HepG2 (cell line): ENCODE measurements around the gene SCEL. TPM values are rescaled to one million over a fixed set of nuclear protein-coding genes. Genes with fewer than 3 reads are reported as not detected.

Experiments used
- ATAC-seq: fragments of 200-7000 bp; cut with Tn5 transposase; 3 replicates; pipeline ENCODE4 v1.9.1; 2020; ENCODE audit warnings: mild to moderate bottlenecking, moderate library complexity
- BruUV-seq: library from RNA; stranded (reverse); fragments of 400-500 nt; replicated peaks from 2 replicates; lab custom pipeline; 2021; lab: Mats Ljungman, UMichigan
- CTCF ChIA-PET: fragments of 300-600 bp; formaldehyde crosslinking; extraction: SDS; loops from one replicate; lab custom pipeline; 2021; ENCODE audit warnings: low total read pairs, inconsistent platforms, low intra/inter-chr PET ratio; lab: Yijun Ruan, JAX
- POLR2A ChIA-PET: fragments of 350-600 bp; sonication (Branson Sonifier 250); formaldehyde crosslinking; loops from one replicate; lab custom pipeline; 2020; ENCODE audit warnings: antibody characterized with exemption, inconsistent platforms; lab: Yijun Ruan, JAX
- DNase-seq: peaks from one replicate; pipeline ENCODE4 v3.0.0-alpha.2; 2015; ENCODE audit warnings: low spot score
- FAIRE-seq: peaks from 3 replicates; lab custom pipeline; 2011; peaks lifted over from hg19 to GRCh38; lab: Jason Lieb, UNC
- H2AFZ ChIP-seq: one replicate; pipeline ENCODE4 v1.6.1; 2011; ENCODE audit warnings: low read length, inconsistent platforms
- H3K27ac ChIP-seq: fragments of 300-600 bp; 3 replicates; pipeline ENCODE4 v1.8.0; 2011; ENCODE audit warnings: mixed run types, mild to moderate bottlenecking, mixed read lengths, low read length, inconsistent platforms; ENCODE audit not compliant: insufficient read depth; ENCODE audit errors: extremely low read length
- H3K27me3 ChIP-seq, 2 experiments: fragments of 200-600 bp in 1 of 2; 2 replicates in 1 of 2; 3 replicates in 1 of 2; pipeline versions ENCODE4 v1.6.0 to v1.8.0; 2011; ENCODE audit warnings: low read length in 2 of 2, mild to moderate bottlenecking in 2 of 2, moderate library complexity in 2 of 2, inconsistent platforms in 1 of 2; ENCODE audit not compliant: insufficient read depth in 2 of 2, control insufficient read depth in 1 of 2
- H3K36me3 ChIP-seq, 2 experiments: fragments of 200-600 bp in 1 of 2; replicated peaks in 1 of 2; 2 replicates in 1 of 2; 3 replicates in 1 of 2; pipeline versions ENCODE4 v1.5.1 to v1.8.0; 2011; ENCODE audit warnings: low read length in 2 of 2, inconsistent platforms in 1 of 2; ENCODE audit not compliant: insufficient read depth in 2 of 2, control insufficient read depth in 1 of 2
- H3K4me1 ChIP-seq: 2 replicates; pipeline ENCODE4 v1.5.1; 2012; ENCODE audit warnings: low read length, inconsistent platforms; ENCODE audit not compliant: insufficient read depth
- H3K4me2 ChIP-seq: 2 replicates; pipeline ENCODE4 v1.6.0; 2011; ENCODE audit warnings: low read depth, low read length, inconsistent platforms
- H3K4me3 ChIP-seq, 3 experiments: fragments of 200-600 bp in 1 of 3; sonication (generic), shearing (Covaris generic) in 1 of 3; replicated peaks in 1 of 3; 2 replicates each; pipeline ENCODE4 v1.5.1; 2011 to 2016; ENCODE audit warnings: low read length in 3 of 3, inconsistent platforms in 2 of 3, low read depth in 2 of 3, mild to moderate bottlenecking in 2 of 3, control low read depth in 1 of 3, mixed read lengths in 1 of 3; ENCODE audit not compliant: insufficient read depth in 1 of 3
- H3K79me2 ChIP-seq: one replicate; pipeline ENCODE4 v1.6.1; 2011; ENCODE audit warnings: low read length, inconsistent platforms; ENCODE audit not compliant: insufficient read depth
- H3K9ac ChIP-seq: 2 replicates; pipeline ENCODE4 v1.6.0; 2011; ENCODE audit warnings: mild to moderate bottlenecking, low read depth, low read length, inconsistent platforms; ENCODE audit not compliant: insufficient read depth
- H3K9me3 ChIP-seq: 2 replicates; pipeline ENCODE4 v1.5.1; 2012; ENCODE audit warnings: mild to moderate bottlenecking, low read length
- H4K20me1 ChIP-seq: 2 replicates; pipeline ENCODE4 v1.6.0; 2011; ENCODE audit warnings: inconsistent platforms, mild to moderate bottlenecking, low read length, moderate library complexity; ENCODE audit not compliant: insufficient read depth
- ARID3A ChIP-seq: IDR thresholded peaks from 2 replicates; pipeline ENCODE4 v1.6.1; 2012; ENCODE audit warnings: low read depth, low read length, improper control_type of control experiment
- ARID5B ChIP-seq: IDR thresholded peaks from 2 replicates; pipeline ENCODE4 v1.4.0; 2020; ENCODE audit warnings: mild to moderate bottlenecking, missing genetic modification reagents
- DR1 ChIP-seq: sonication (generic); formaldehyde crosslinking; IDR thresholded peaks from 2 replicates; pipeline ENCODE4 v1.8.0; 2021; ENCODE audit warnings: mild to moderate bottlenecking, missing genetic modification reagents, inconsistent platforms
- HIC2 ChIP-seq: sonication (generic); formaldehyde crosslinking; IDR thresholded peaks from 2 replicates; pipeline ENCODE4 v1.9.0; 2022; ENCODE audit warnings: low read depth, missing genetic modification reagents
- MYPOP ChIP-seq: sonication (generic); formaldehyde crosslinking; IDR thresholded peaks from 2 replicates; pipeline ENCODE4 v1.8.1; 2023; ENCODE audit warnings: mild to moderate bottlenecking, moderate library complexity, missing genetic modification reagents
- ZKSCAN5 ChIP-seq: sonication (generic); formaldehyde crosslinking; IDR thresholded peaks from 2 replicates; pipeline ENCODE4 v1.5.1; 2020; ENCODE audit warnings: mild to moderate bottlenecking, missing genetic modification reagents
- ZSCAN21 ChIP-seq: sonication (generic); formaldehyde crosslinking; IDR thresholded peaks from 2 replicates; pipeline ENCODE4 v1.8.0; 2022; ENCODE audit warnings: mild to moderate bottlenecking, missing genetic modification reagents, moderate library complexity, borderline replicate concordance
- WGBS: methylation state at CpG from one replicate; pipeline ENCODE4 v1.1.6; 2017; ENCODE audit warnings: low lambda C conversion rate; 5-methylcytosine and 5-hydroxymethylcytosine counted together
- in situ Hi-C: cut with HindIII; loops from 2 replicates; pipeline ENCODE4 v1.10.0; 2017; ENCODE audit warnings: low pct_unique_long_range_greater_than_20kb; ENCODE audit not compliant: extremely low pct_ligation_motif_present
- intact Hi-C: fragments of 100-400 bp; cut with micrococcal nuclease; formaldehyde crosslinking; loops from one replicate; pipeline ENCODE4 v1.10.0; 2022; ENCODE audit not compliant: unreplicated experiment
- polyA plus RNA-seq, 8 experiments: library from polyadenylated mRNA; depleted of rRNA in 3 of 8; stranded (reverse) in 7 of 8; unstranded in 1 of 8; fragments of >200 nt; fragmentation: Illumina TruSeq in 4 of 8; extraction: Trizol in 4 of 8; gene quantifications; 2 replicates each; pipeline versions ENCODE4 v1.2.1 to v1.2.3, GENCODE V29; 2011 to 2016; ENCODE audit warnings: low read depth in 4 of 8, missing spikeins in 1 of 8, mixed read lengths in 1 of 8; ENCODE audit not compliant: insufficient read depth in 1 of 8
- total RNA-seq, 5 experiments: library from RNA; depleted of rRNA; stranded (reverse); fragments of >200 nt; fragmentation: Illumina TruSeq; extraction: Trizol; gene quantifications; 2 replicates each; pipeline ENCODE4 v1.2.3, GENCODE V29; 2016; ENCODE audit warnings: low read depth in 1 of 5

Gene SCEL
- total and polyA plus RNA-seq, 2 of the 13 experiments (the other 11 are each of a cell fraction or from before 2014, with no cell fraction given), result not detected

- Histone ChIP-seq H4K20me1 (no peaks in the 10 kb centered on the region), H2AFZ (no peak overlapping the region), H3K79me2 (no peaks in the 10 kb centered on the region), H3K36me3 (no peaks in the 10 kb centered on the region)
- CTCF ChIA-PET, result no interaction called here
- POLR2A ChIA-PET, result no interaction called here
- WGBS, result 3% methylated on average over 4 of the region's 4 CpGs
- TF ChIP-seq ARID3A (no peak), ZSCAN21 (CRISPR knock-in tag) (no peak), DR1 (CRISPR knock-in tag) (no peak), HIC2 (no peak), ARID5B (CRISPR knock-in tag) (no peak), MYPOP (CRISPR knock-in tag) (no peak), ZKSCAN5 (no peak)
- TF ChIP-seq, all 625 proteins: peak for 0
- ATAC-seq (no peak), DNase-seq (no peak), FAIRE-seq (no peak)
- intact Hi-C loops, result no loop called here
- no peaks in the 10 kb centered on the region for H3K9me3 ChIP-seq
- H3K9ac ChIP-seq, result no peak overlapping the region
- H3K4me1 ChIP-seq, result no peaks in the 10 kb centered on the region
- H3K4me3 ChIP-seq, result no peak overlapping the region
- H3K4me2 ChIP-seq, result no peak overlapping the region
- H3K27me3 ChIP-seq, result no peaks in the 10 kb centered on the region
- H3K27ac ChIP-seq, result no peak overlapping the region
- no TSS peak for BruUV-seq
- in situ Hi-C loops, result no loop called here
These were observed 26.4 kb upstream of the SCEL start for GRCh38 chr13:77508959-77509620.
